Stimulated activated CD8-positive, alpha-beta memory T cell treated with anti-CD3 and anti-CD28 coated beads, Interleukin-15, amount 100 ng/mL, for 1 hour (primary cell): ENCODE data around the gene MUC20.
"Not testable (repeated sequence)": the region's sequence is repeated elsewhere in the genome, so short reads cannot be mapped to it uniquely, and the experiment has no call there.

Experiments used
- DNase-seq: peaks from one replicate; pipeline ENCODE4 v3.0.0-alpha.2; 2020; ENCODE audit warnings: low read depth

MUC20 gene

GRCh38 chr3:195731356-195731905 is 10.7 kb downstream of the MUC20 start:
- no peak for DNase-seq

- no peak for DNase-seq
Observed at GRCh38 chr3:195732940-195733339, 12.2 kb downstream of the MUC20 start.

DNA sequence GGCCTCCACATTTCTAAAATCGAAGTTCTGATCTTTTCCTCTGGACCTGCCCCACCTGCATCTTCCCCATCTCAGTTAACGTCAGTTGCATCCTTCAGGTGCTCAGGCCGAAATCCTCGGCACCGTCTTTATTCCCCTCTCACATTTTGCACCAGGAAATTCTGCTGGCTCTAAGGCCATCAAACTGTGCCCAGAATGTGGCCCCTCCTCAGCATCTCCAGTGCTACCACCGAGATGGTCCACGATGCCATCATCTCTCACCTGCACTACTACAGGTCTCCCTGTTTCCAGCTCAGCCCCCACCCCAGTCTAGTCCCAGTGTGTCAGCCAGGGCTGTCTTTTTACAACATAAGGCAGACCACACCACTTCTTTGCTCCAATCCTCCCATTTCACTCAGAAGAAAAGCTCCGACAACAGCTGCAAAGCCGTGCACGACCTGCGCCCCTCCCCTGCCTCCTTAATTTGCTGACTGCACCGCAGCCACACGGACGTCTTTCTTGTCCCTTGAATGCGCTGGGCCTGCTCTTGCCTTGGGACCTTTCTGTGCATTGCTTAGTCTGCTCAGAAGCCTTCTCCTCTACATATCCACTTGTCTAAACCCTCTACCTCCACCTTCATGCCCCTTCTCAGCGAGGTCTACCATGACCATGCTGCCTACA is 14.4 kb downstream of the MUC20 start:
- no peak for DNase-seq

- DNase-seq = no peak
Observed at GRCh38 chr3:195736866-195737490, 16.2 kb downstream of the MUC20 start.

DNA sequence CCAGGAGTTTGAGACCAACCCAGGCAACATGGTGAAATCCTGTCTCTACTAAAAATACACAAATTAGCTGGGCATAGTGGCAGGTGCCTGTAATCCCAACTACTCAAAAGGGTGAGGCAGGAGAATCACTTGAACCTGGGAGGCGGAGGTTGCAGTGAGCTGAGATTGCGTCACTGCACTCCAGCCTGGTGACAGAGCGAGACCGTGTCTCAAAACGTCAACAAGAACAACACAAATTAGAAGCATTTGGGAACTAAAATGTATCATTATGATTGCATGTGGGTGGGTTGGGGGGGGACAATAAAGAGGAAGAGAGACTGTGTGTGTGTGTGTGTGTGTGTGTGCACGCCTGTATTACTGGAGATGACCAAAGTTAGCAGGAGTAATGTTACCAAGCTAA is 17.0 kb downstream of the MUC20 start:
- not testable (repeated sequence) for DNase-seq

DNA sequence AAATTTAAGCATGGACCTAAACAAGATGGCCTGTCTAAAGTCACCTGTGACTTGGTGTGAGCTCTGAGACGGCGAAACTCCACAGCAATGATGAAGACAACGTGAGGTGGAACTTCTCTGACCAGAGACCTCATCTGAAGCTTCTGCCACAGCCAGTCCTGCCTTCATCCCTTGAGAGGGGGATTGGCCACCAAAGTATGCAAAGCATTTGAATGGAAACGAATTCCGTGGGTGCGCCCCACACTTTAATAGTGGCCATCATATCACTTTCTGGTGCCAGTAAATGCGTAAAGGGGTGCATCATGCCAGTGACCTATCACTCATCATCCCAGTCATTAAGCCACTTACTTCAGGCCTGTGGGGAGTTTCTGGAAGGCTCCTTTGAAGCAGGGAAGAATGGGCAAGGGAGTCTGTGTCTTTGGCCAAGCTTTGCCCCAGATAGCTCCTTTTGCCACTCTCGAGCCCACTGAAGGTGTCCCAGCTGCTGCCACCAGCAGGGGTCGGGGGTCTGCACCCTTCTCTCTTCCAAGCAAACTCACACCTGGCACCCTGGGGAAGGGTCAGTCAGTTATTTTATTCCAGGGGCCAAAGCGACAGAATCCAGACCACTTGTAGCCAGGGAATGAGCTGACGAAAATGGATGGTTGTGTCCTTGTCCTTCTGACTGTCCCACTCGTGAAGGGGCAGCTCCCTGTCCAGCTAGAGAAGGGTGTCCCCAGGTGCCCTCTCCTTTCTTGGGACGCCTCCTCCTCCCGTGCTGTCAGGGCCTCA is 17.7 kb downstream of the MUC20 start:
- no peak for DNase-seq

GRCh38 chr3:195739561-195740111 is 18.9 kb downstream of the MUC20 start:
- DNase-seq = no peak

DNA sequence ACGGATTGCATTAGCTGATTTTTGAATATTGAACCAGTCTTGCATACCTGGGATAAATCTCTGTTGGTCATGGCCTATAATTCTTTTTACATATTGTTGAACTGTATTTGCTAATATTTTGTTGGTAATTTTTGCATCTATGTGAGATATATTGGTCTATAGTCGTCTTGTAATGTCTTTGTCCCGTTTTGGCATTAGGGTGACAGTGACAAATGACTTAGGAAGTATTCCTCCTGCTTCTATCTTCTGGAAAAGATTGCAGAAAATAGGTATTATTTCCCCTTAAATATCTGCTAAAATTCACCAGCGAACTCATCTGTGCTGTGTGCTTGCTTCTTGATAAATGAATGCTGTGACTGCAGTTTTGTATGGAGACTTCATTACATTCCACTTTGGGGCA is 23.7 kb downstream of the MUC20 start:
- DNase-seq = no peak

DNA sequence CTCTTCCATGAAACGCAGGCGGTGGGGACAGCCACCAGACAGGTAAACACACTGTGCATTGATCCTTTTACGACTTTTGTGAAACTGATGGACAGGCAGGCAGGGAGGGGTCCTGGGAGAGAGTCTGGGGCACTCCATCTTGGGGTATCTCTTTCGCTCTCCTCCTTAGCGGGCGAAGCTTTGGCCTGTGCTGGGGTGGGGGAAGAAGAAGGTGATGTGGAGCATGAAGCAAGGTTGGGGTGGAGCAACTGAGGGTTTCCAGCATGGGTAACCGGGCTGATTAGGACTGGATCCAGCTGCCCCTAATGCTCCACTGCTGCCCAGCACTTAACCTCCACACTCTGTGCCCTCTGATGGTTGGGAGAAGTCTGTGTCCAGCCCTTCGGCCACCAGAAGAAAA is 25.6 kb downstream of the MUC20 start:
- DNase-seq = no peak

DNA sequence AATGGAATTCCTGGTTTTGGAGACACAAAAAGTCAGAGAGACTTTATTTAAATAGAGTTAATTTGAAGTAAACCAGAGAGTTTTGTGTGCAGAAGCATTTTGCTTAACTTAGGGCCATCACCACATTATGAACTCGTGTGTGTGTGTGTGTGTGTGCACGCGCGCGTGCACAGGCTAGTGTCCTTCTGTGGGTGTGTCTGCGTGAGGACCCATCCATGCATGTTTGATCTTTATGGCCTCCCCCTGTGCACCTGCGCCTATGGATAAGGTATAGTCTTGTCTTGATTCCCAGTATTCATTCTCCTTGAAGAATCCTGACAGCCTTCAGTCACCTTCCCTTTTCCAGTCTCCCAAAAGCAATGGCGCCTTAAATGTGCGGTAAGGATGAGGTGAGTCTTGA is 26.0 kb downstream of the MUC20 start:
- no peak for DNase-seq

- DNase-seq = no peak
Observed at GRCh38 chr3:195748661-195749060, 27.9 kb downstream of the MUC20 start.

DNA sequence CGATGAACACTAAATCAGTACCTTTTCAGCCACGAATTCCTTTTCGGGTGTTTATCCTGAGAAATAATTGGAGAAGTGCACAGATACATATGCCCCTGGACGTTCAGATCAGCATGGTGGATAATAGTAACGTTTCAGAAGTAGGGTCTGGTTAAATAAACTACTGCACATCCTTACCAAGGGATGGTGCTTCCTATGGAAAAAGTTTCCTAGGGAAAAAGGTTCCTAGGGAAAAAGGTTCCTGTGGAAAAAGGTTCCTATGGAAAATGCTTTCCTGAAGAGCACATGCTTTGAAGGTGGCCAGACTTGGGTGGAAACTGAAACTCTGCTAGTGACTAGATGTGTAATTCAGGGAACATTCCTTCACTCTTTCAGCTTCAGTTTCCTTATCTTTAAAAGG is 28.3 kb downstream of the MUC20 start:
- DNase-seq = not testable (repeated sequence)

DNA sequence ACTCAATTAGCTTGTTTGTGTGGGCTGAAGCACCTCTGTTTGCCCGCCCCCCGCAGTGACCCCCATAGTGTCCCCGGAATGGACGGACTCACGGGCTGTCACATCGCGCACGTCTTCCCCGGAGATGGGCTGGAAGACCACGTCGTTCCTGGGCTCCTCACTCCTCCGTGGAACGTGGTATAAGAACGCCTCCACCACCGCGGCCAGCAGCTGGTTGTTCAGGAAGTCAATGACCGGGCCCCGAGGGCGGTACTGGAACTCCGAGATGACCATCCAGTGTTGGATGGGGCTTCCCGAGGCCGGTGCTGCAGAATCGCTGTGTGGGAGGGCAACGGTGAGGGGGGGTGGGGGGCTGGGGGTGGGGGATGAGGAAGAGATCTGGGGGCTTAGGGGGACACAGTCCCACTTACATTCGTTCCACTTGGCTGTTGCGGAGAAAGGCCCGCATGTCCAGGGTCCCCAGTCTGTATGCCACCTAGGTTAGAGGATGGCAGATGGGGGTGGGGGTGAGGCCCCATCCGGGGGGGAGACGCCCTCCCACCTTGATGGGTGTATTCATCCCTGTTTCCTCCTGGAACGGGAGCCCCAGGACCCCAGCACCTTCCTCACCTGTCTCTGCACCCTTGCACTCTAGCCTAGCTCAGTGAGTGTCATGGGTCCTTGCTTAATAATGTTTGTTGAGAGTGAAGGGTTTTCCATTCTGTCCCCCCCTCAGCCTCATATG is 30.2 kb downstream of the MUC20 start:
- no peak for DNase-seq

- no peak for DNase-seq
Observed at GRCh38 chr3:195751560-195751959, 30.8 kb downstream of the MUC20 start.

DNA sequence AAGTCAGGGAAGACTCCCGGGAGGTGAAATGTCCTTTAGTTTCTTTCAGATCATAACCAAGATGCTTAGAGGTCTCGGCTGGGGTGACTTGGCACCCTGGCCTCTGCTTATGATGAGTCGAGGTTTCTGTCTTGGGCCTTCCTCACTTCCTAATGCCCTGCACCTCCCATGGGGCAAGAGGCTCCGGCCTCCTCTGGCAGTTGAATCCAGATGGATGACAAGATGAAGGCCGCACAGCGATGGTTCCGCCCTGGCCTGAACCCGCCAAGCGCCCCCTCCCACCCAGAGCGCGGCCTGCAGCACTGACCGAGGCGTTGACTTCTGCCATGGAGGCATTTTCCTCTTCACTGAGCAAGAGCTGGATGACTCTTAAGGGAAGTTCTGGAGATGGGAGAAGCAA is 31.3 kb downstream of the MUC20 start:
- DNase-seq = no peak

GRCh38 chr3:195752546-195753331 is 32.0 kb downstream of the MUC20 start:
- no peak for DNase-seq

DNA sequence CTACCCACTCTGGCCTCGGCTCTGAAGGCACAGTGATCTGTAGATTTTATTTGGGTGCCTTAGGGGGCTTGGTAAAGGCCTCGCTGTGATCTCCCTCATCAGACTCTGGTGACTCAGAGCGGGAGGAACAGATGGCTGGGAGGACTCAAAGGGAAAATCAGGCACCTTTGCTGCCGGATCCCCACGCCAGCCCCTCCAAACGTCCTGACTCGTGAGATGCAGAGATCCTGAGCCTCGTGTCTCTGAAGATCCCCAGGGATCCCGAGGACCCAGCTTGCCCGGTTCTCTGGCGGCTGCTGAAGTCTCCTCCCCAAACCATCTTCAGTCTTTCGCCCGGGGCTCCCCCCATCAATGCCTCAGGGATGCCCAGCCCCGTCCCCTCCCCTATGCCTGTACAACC is 32.8 kb downstream of the MUC20 start:
- DNase-seq = no peak

GRCh38 chr3:195754141-195754540 is 33.4 kb downstream of the MUC20 start:
- DNase-seq = no peak

- no peak for DNase-seq
Observed at GRCh38 chr3:195754906-195755305, 34.1 kb downstream of the MUC20 start.

DNA sequence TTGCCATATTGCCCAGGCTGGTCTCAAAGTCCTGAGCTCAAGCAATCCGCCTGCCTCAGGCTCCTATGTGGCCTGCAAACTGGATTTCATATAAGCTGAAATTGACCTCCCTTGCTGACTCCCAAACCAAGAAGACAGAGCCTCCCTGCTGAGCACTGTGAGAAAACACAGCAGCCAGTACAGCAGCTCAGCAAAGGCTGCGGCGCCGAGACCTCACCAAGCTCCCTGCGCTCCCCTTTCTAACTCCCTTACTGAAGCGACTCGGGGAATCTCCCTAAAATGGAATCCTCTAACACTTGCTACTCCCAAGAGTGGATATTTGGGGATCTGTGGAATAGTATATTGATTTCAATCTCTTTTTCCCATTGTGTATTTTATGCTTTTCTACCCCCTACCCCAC is 34.6 kb downstream of the MUC20 start:
- no peak for DNase-seq
